ENCODE data around the gene SH3RF1. TPM values are rescaled to one million over a fixed set of nuclear protein-coding genes. Genes with fewer than 3 reads are reported as not detected.

The SH3RF1 gene
- total RNA-seq, 2 donors from 2014 or later: 7.8 to 12.4 TPM

- H3K4me3 ChIP-seq: no peak overlapping the region
- no peak for DNase-seq (ENCODE audit: low spot score)
- H3K4me1 ChIP-seq: peaks cover 0 to under 1% of the 10 kb centered on the region in 2 donors
- no peaks in the 10 kb centered on the region for H3K9me3 ChIP-seq
- no peak overlapping the region for H3K27ac ChIP-seq
- no peaks in the 10 kb centered on the region for H3K36me3 ChIP-seq
- H3K27me3 ChIP-seq: no peaks in the 10 kb centered on the region
- TF ChIP-seq CTCF (IDR thresholded peaks at IDR 0.05): no peak
These were observed 111.1 kb downstream of the SH3RF1 start for GRCh38 chr4:169159624-169160171.

GRCh38 chr4:169158861-169159260 lies 111.9 kb downstream of the SH3RF1 start:
- DNase-seq (ENCODE audit: low spot score): no peak
- no peak for TF ChIP-seq CTCF (IDR thresholded peaks at IDR 0.05)
- H3K36me3 ChIP-seq: no peaks in the 10 kb centered on the region
- H3K27ac ChIP-seq: no peak overlapping the region
- no peak overlapping the region for H3K4me3 ChIP-seq
- H3K9me3 ChIP-seq: no peaks in the 10 kb centered on the region
- no peaks in the 10 kb centered on the region for H3K27me3 ChIP-seq
- no peaks in the 10 kb centered on the region for H3K4me1 ChIP-seq

GRCh38 chr4:169158046-169158445 lies 112.7 kb downstream of the SH3RF1 start:
- no peaks in the 10 kb centered on the region for H3K36me3 ChIP-seq
- H3K4me1 ChIP-seq: no peaks in the 10 kb centered on the region
- no peak for DNase-seq (ENCODE audit: low spot score)
- no peaks in the 10 kb centered on the region for H3K9me3 ChIP-seq
- no peaks in the 10 kb centered on the region for H3K27me3 ChIP-seq
- no peak overlapping the region for H3K27ac ChIP-seq
- TF ChIP-seq CTCF (IDR thresholded peaks at IDR 0.05): no peak
- no peak overlapping the region for H3K4me3 ChIP-seq

GRCh38 chr4:169156392-169156791 lies 114.4 kb downstream of the SH3RF1 start:
- no peaks in the 10 kb centered on the region for H3K36me3 ChIP-seq
- H3K4me3 ChIP-seq: no peak overlapping the region
- H3K27me3 ChIP-seq: no peaks in the 10 kb centered on the region
- TF ChIP-seq CTCF (IDR thresholded peaks at IDR 0.05): no peak
- H3K27ac ChIP-seq: no peak overlapping the region
- H3K4me1 ChIP-seq: no peaks in the 10 kb centered on the region
- H3K9me3 ChIP-seq: no peaks in the 10 kb centered on the region
- no peak for DNase-seq (ENCODE audit: low spot score)

GRCh38 chr4:169154121-169154520 lies 116.6 kb downstream of the SH3RF1 start:
- Histone ChIP-seq H3K27me3 (no peaks in the 10 kb centered on the region), H3K4me3 (no peak overlapping the region), H3K4me1 (no peaks in the 10 kb centered on the region), H3K27ac (no peak overlapping the region), H3K9me3 (no peaks in the 10 kb centered on the region), H3K36me3 (no peaks in the 10 kb centered on the region)
- no peak for DNase-seq (ENCODE audit: low spot score)
- TF ChIP-seq CTCF (IDR thresholded peaks at IDR 0.05): no peak

- H3K9me3 ChIP-seq: no peaks in the 10 kb centered on the region
- no peaks in the 10 kb centered on the region for H3K27me3 ChIP-seq
- no peak for TF ChIP-seq CTCF (IDR thresholded peaks at IDR 0.05)
- H3K4me1 ChIP-seq: no peaks in the 10 kb centered on the region
- H3K36me3 ChIP-seq: no peaks in the 10 kb centered on the region
- DNase-seq (ENCODE audit: low spot score): no peak
- no peak overlapping the region for H3K4me3 ChIP-seq
- H3K27ac ChIP-seq: no peak overlapping the region
These were observed 117.2 kb downstream of the SH3RF1 start for GRCh38 chr4:169153481-169154087.

Data from right atrium auricular region (tissue), 2 donors.